A549 (cell line): Measurements from ENCODE around the gene SLC6A6. TPM values are rescaled to one million over a fixed set of nuclear protein-coding genes. Genes with fewer than 3 reads are reported as not detected.

Source experiments
- ATAC-seq, 2 experiments: fragments of 200-7000 bp in 1 of 2; fragments of >200 bp in 1 of 2; cut with Nextera tagmentation in 1 of 2; cut with Tn5 transposase in 1 of 2; 3 replicates each; pipeline versions ENCODE4 v1.8.0 to v1.9.1; 2018 to 2020; ENCODE audit warnings: mild to moderate bottlenecking in 1 of 2, moderate library complexity in 1 of 2
- CTCF ChIA-PET: fragments of 300-600 bp; sonication (Branson Sonifier 250); formaldehyde crosslinking; extraction: SDS; loops from one replicate; lab custom pipeline; 2021; ENCODE audit warnings: antibody characterized with exemption, inconsistent platforms; lab: Yijun Ruan, JAX
- POLR2A ChIA-PET: fragments of 350-600 bp; formaldehyde crosslinking; extraction: SDS; loops from one replicate; lab custom pipeline; 2021; ENCODE audit warnings: antibody characterized with exemption, inconsistent platforms; lab: Yijun Ruan, JAX
- DNase-seq, 2 experiments: peaks; one replicate each; pipeline versions ENCODE4 v3.0.0 to v3.0.0-alpha.2; 2011 to 2016; ENCODE audit warnings: low read depth in 1 of 2, low spot score in 1 of 2
- FAIRE-seq: peaks from 2 replicates; lab custom pipeline; 2011; peaks lifted over from hg19 to GRCh38; lab: Jason Lieb, UNC
- H3K27ac ChIP-seq, 2 experiments: fragments of >200 bp; sonication (Bioruptor Twin); formaldehyde crosslinking; 3 replicates each; pipeline ENCODE4 v1.5.1; 2016 to 2017
- H3K4me1 ChIP-seq: fragments of >200 bp; sonication (Bioruptor Twin); formaldehyde crosslinking; 3 replicates; pipeline ENCODE4 v1.6.1; 2016
- H3K4me2 ChIP-seq: fragments of >200 bp; sonication (Bioruptor Twin); formaldehyde crosslinking; 3 replicates; pipeline ENCODE4 v1.6.1; 2016
- H3K4me3 ChIP-seq: fragments of >200 bp; sonication (Bioruptor Twin); formaldehyde crosslinking; 3 replicates; pipeline ENCODE4 v1.5.1; 2016
- H3K9me3 ChIP-seq: fragments of >200 bp; sonication (Bioruptor Twin); formaldehyde crosslinking; 3 replicates; pipeline ENCODE4 v1.6.1; 2016
- BHLHE40 ChIP-seq: IDR thresholded peaks from 2 replicates; pipeline ENCODE4 v1.6.1; 2012; ENCODE audit warnings: low read depth, low read length, inconsistent platforms
- CHD2 ChIP-seq: fragments of 150-350 bp; IDR thresholded peaks from 2 replicates; pipeline ENCODE4 v1.6.1; 2014; ENCODE audit warnings: low read length; ENCODE audit not compliant: partially characterized antibody
- CHD4 ChIP-seq: fragments of 200-600 bp; sonication (generic); IDR thresholded peaks from 2 replicates; pipeline ENCODE4 v1.6.1; 2016; ENCODE audit warnings: antibody characterized with exemption, mild to moderate bottlenecking, borderline replicate concordance
- EHF ChIP-seq: fragments of 250-450 bp; sonication (Bioruptor Pico); IDR thresholded peaks from 2 replicates; pipeline ENCODE4 v1.5.0; 2020; ENCODE audit warnings: mild to moderate bottlenecking
- ESRRA ChIP-seq: fragments of 150-350 bp; IDR thresholded peaks from 2 replicates; pipeline ENCODE4 v1.6.1; 2014; ENCODE audit warnings: mild to moderate bottlenecking, low read length, borderline replicate concordance
- FOSB ChIP-seq: fragments of 250-450 bp; sonication (Bioruptor Pico); IDR thresholded peaks from 2 replicates; pipeline ENCODE4 v1.5.0; 2020; ENCODE audit warnings: mild to moderate bottlenecking, moderate library complexity
- FOXS1 ChIP-seq: fragments of 250-450 bp; sonication (Bioruptor Pico); IDR thresholded peaks from 2 replicates; pipeline ENCODE4 v1.5.0; 2020; ENCODE audit warnings: mild to moderate bottlenecking, moderate library complexity
- HMGXB4 ChIP-seq: fragments of 250-450 bp; sonication (Bioruptor Pico); IDR thresholded peaks from 2 replicates; pipeline ENCODE4 v1.5.0; 2021; ENCODE audit warnings: mild to moderate bottlenecking, moderate library complexity, borderline replicate concordance
- HOXA7 ChIP-seq: fragments of 250-450 bp; sonication (Bioruptor Pico); IDR thresholded peaks from 2 replicates; pipeline ENCODE4 v1.5.0; 2020; ENCODE audit warnings: mild to moderate bottlenecking, moderate library complexity
- HOXB5 ChIP-seq: fragments of 250-450 bp; sonication (Bioruptor Pico); IDR thresholded peaks from 2 replicates; pipeline ENCODE4 v1.5.0; 2020; ENCODE audit warnings: mild to moderate bottlenecking, moderate library complexity
- KDM1A ChIP-seq: fragments of 200-600 bp; sonication (generic); IDR thresholded peaks from 2 replicates; pipeline ENCODE4 v1.6.1; 2016; ENCODE audit warnings: low read depth, mild to moderate bottlenecking
- MAFK ChIP-seq: fragments of 450-650 bp; IDR thresholded peaks from 2 replicates; pipeline ENCODE4 v1.6.1; 2014; ENCODE audit not compliant: partially characterized antibody
- NPAS2 ChIP-seq: fragments of 250-450 bp; sonication (Bioruptor Pico); IDR thresholded peaks from 2 replicates; pipeline ENCODE4 v1.8.0; 2022; ENCODE audit warnings: mild to moderate bottlenecking, moderate library complexity, borderline replicate concordance
- POLR2A ChIP-seq: IDR thresholded peaks from 2 replicates; pipeline ENCODE4 v1.6.1; 2012; ENCODE audit warnings: mild to moderate bottlenecking, low read length
- POLR2AphosphoS2 ChIP-seq: conservative IDR thresholded peaks from 2 replicates; pipeline ENCODE4 v1.6.1; 2012; ENCODE audit warnings: low read length, improper control_type of control experiment, inconsistent platforms
- RAD21 ChIP-seq, 2 experiments: fragments of >200 bp in 1 of 2; sonication (Bioruptor Twin) in 1 of 2; formaldehyde crosslinking in 1 of 2; IDR thresholded peaks in 1 of 2; conservative IDR thresholded peaks in 1 of 2; 2 replicates in 1 of 2; 3 replicates in 1 of 2; pipeline ENCODE4 v1.6.1; 2012 to 2018; ENCODE audit warnings: inconsistent platforms in 1 of 2
- RFX5 ChIP-seq: fragments of 450-650 bp; IDR thresholded peaks from 2 replicates; pipeline ENCODE4 v1.7.1; 2014; ENCODE audit warnings: antibody characterized with exemption, mild to moderate bottlenecking, moderate library complexity
- RNF2 ChIP-seq: fragments of 200-600 bp; sonication (generic); IDR thresholded peaks from 2 replicates; pipeline ENCODE4 v1.6.1; 2016; ENCODE audit warnings: low read depth, mild to moderate bottlenecking, antibody characterized with exemption, moderate library complexity, borderline replicate concordance
- TFCP2L1 ChIP-seq: fragments of 250-450 bp; sonication (Bioruptor Pico); IDR thresholded peaks from 2 replicates; pipeline ENCODE4 v1.5.0; 2021; ENCODE audit warnings: mild to moderate bottlenecking
- USF2 ChIP-seq: fragments of 450-650 bp; IDR thresholded peaks from 2 replicates; pipeline ENCODE4 v1.6.1; 2014; ENCODE audit warnings: antibody characterized with exemption
- ZC3H11A ChIP-seq: fragments of 450-650 bp; IDR thresholded peaks from 2 replicates; pipeline ENCODE4 v1.6.1; 2014; ENCODE audit warnings: antibody characterized with exemption, mild to moderate bottlenecking
- ZSCAN20 ChIP-seq: fragments of 250-450 bp; sonication (Bioruptor Pico); IDR thresholded peaks from 2 replicates; pipeline ENCODE4 v1.8.0; 2022; ENCODE audit warnings: mild to moderate bottlenecking, moderate library complexity
- WGBS: methylation state at CpG from one replicate; pipeline ENCODE4 v1.1.6; 2017; ENCODE audit errors: missing lambda C conversion rate; 5-methylcytosine and 5-hydroxymethylcytosine counted together
- polyA plus RNA-seq, 4 experiments: library from polyadenylated mRNA; depleted of rRNA in 3 of 4; stranded (reverse); fragments of >200 nt; fragmentation: RNase III in 1 of 4; extraction: RNeasy Plus Mini Kit Qiagen cat#74134 plus additional on column Dnase treatment in 1 of 4; gene quantifications; 2 replicates in 3 of 4; 3 replicates in 1 of 4; pipeline ENCODE4 v1.2.3, GENCODE V29; 2011 to 2017
- TF ChIP-seq, protein P1 (sequence below): fragments of 250-450 bp; sonication (Bioruptor Pico); IDR thresholded peaks from 2 replicates; pipeline ENCODE4 v1.5.0; 2020; ENCODE audit warnings: low read depth, mild to moderate bottlenecking, moderate library complexity
- TF ChIP-seq, protein P2 (sequence below): fragments of 200-600 bp; sonication (generic); IDR thresholded peaks from 2 replicates; pipeline ENCODE4 v1.6.1; 2016; ENCODE audit warnings: antibody characterized with exemption, mild to moderate bottlenecking, moderate library complexity

Gene SLC6A6
- polyA plus RNA-seq, 2 of the 4 experiments (the other 2 are of a cell fraction) = 73.3 to 73.8 TPM

DNA sequence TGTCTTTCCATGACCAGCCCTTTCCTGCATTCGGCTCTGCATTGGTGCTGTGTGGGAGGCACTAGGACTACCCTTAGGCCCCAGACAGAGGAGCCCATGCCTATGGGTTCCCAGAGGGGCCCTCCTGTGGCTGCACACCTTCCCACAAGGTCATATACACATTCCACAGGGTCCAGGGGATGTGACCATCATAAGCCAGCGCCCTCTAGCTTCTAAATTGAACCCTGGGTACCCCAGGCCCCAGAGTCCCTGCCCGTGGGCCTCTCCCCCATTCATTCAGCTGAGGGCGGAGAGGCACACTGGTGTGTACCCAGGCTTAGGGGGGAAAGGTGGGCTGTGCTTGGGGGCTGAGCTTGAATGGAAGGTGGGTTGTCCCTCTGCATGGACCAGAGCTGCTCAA lies 10.2 kb upstream of the SLC6A6 start:
- DNase-seq = no peak
- WGBS = 75% methylated on average over 4 of the region's 4 CpGs
- TF ChIP-seq EHF (CRISPR knock-in tag) (no peak), POLR2AphosphoS2 (no peak), CHD2 (no peak), ESRRA (no peak), BHLHE40 (no peak), TFCP2L1 (CRISPR knock-in tag) (no peak), FOSB (CRISPR knock-in tag) (no peak), POLR2A (no peak), HOXA7 (CRISPR knock-in tag) (no peak), FOXS1 (CRISPR knock-in tag) (no peak), CHD4 (no peak), USF2 (no peak), MAFK (no peak)
- TF ChIP-seq, all 56 proteins: peak for 0
- FAIRE-seq = no peak
- POLR2A ChIA-PET = interaction anchor here (1.6 kb wide), 1 partner anchor 10 kb away, joined by 10 read pairs; the partner anchor contains the start of gene SLC6A6
- CTCF ChIA-PET = interaction anchor here (1.2 to 1.4 kb wide), 2 partner anchors 14 to 69 kb away, joined by 4 read pairs; no protein-coding TSS in a partner anchor
- no peak for ATAC-seq
- H3K4me2 ChIP-seq = no peak overlapping the region
- H3K4me1 ChIP-seq = peaks cover 14% of the 10 kb centered on the region
- H3K4me3 ChIP-seq = no peak overlapping the region
- H3K9me3 ChIP-seq = no peaks in the 10 kb centered on the region
- H3K27ac ChIP-seq = 0 out of 6 replicates have a peak overlapping the region, but pooled peaks have one; percentile 19 to 38

GRCh38 chr3:14392803-14393319 lies 9.5 kb upstream of the SLC6A6 start:
- H3K4me3 ChIP-seq = no peak overlapping the region
- H3K27ac ChIP-seq = peak overlapping the region; percentile 6 to 56; a peak in 2 of 6 replicates
- H3K4me1 ChIP-seq = peaks cover 14% of the 10 kb centered on the region
- ChIA-PET CTCF (interaction anchor here (1.2 kb wide), 1 partner anchor 14 kb away, joined by 4 read pairs; no protein-coding TSS in a partner anchor), POLR2A (no interaction called here)
- DNase-seq (no peak), FAIRE-seq (no peak), ATAC-seq (no peak)
- H3K9me3 ChIP-seq = no peaks in the 10 kb centered on the region
- no peak overlapping the region for H3K4me2 ChIP-seq
- WGBS = 89% methylated on average over 7 of the region's 7 CpGs
- TF ChIP-seq KDM1A (no peak), ZSCAN20 (CRISPR knock-in tag) (no peak), RAD21 (conservative IDR thresholded peaks at IDR 0.05 in 1 of 2, IDR thresholded peaks at IDR 0.05 in 1 of 2) (no peak), HMGXB4 (CRISPR knock-in tag) (no peak), CHD2 (no peak), NPAS2 (no peak), ESRRA (no peak), ZC3H11A (no peak), RFX5 (no peak), RNF2 (no peak), HOXB5 (CRISPR knock-in tag) (no peak)
- TF ChIP-seq, protein P1, sequence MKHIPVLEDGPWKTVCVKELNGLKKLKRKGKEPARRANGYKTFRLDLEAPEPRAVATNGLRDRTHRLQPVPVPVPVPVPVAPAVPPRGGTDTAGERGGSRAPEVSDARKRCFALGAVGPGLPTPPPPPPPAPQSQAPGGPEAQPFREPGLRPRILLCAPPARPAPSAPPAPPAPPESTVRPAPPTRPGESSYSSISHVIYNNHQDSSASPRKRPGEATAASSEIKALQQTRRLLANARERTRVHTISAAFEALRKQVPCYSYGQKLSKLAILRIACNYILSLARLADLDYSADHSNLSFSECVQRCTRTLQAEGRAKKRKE (CRISPR knock-in tag) = no peak
- TF ChIP-seq, protein P2, sequence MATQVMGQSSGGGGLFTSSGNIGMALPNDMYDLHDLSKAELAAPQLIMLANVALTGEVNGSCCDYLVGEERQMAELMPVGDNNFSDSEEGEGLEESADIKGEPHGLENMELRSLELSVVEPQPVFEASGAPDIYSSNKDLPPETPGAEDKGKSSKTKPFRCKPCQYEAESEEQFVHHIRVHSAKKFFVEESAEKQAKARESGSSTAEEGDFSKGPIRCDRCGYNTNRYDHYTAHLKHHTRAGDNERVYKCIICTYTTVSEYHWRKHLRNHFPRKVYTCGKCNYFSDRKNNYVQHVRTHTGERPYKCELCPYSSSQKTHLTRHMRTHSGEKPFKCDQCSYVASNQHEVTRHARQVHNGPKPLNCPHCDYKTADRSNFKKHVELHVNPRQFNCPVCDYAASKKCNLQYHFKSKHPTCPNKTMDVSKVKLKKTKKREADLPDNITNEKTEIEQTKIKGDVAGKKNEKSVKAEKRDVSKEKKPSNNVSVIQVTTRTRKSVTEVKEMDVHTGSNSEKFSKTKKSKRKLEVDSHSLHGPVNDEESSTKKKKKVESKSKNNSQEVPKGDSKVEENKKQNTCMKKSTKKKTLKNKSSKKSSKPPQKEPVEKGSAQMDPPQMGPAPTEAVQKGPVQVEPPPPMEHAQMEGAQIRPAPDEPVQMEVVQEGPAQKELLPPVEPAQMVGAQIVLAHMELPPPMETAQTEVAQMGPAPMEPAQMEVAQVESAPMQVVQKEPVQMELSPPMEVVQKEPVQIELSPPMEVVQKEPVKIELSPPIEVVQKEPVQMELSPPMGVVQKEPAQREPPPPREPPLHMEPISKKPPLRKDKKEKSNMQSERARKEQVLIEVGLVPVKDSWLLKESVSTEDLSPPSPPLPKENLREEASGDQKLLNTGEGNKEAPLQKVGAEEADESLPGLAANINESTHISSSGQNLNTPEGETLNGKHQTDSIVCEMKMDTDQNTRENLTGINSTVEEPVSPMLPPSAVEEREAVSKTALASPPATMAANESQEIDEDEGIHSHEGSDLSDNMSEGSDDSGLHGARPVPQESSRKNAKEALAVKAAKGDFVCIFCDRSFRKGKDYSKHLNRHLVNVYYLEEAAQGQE = no peak
